CD4-positive, CD25-positive, alpha-beta regulatory T cell (primary cell): Measurements from ENCODE around the gene ZNF618. TPM values are rescaled to one million over a fixed set of nuclear protein-coding genes. Genes with fewer than 3 reads are reported as not detected.

Experiments
- ATAC-seq, 2 donors: fragments of 150-1000 bp; cut with Tn5 transposase; one replicate each; pipeline ENCODE4 v1.10.0; 2021; ENCODE audit warnings: low read depth in 2 of 2, moderate number of reproducible peaks in 2 of 2, moderate library complexity in 1 of 2
- DNase-seq, 3 donors: peaks; one replicate each; pipeline versions ENCODE4 v3.0.0 to v3.0.0-alpha.2; 2012 to 2022; ENCODE audit warnings: mixed read lengths in 1 of 3
- H3K27ac ChIP-seq: one replicate; pipeline ENCODE4 v1.7.0; 2013; ENCODE audit warnings: mild to moderate bottlenecking, low read length; ENCODE audit not compliant: insufficient read depth, poor library complexity, severe bottlenecking
- H3K27me3 ChIP-seq: one replicate; pipeline ENCODE4 v1.7.0; 2013; ENCODE audit warnings: low read length; ENCODE audit not compliant: control insufficient read depth, insufficient read depth
- H3K36me3 ChIP-seq: one replicate; pipeline ENCODE4 v1.7.0; 2013; ENCODE audit warnings: mild to moderate bottlenecking, low read length, moderate library complexity; ENCODE audit not compliant: control insufficient read depth, insufficient read depth
- H3K4me1 ChIP-seq: 2 replicates; pipeline ENCODE4 v1.7.0; 2013; ENCODE audit warnings: mild to moderate bottlenecking, low read length; ENCODE audit not compliant: insufficient read depth, control insufficient read depth, poor library complexity, severe bottlenecking
- H3K4me3 ChIP-seq: one replicate; pipeline ENCODE4 v1.7.0; 2013; ENCODE audit warnings: low read depth, mild to moderate bottlenecking, low read length, moderate library complexity
- H3K9me3 ChIP-seq, 2 experiments: 1 replicate in 1 of 2; 2 replicates in 1 of 2; pipeline ENCODE4 v1.7.0; 2013; ENCODE audit warnings: low read length in 2 of 2, mild to moderate bottlenecking in 1 of 2, moderate library complexity in 1 of 2; ENCODE audit not compliant: control insufficient read depth in 2 of 2
- H3K27ac Mint-ChIP-seq, 3 donors: one replicate each; pipeline ENCODE4 v1.8.0; 2020 to 2022; ENCODE audit warnings: mild to moderate bottlenecking in 3 of 3, mixed read lengths in 3 of 3, moderate library complexity in 2 of 3
- H3K27me3 Mint-ChIP-seq: one replicate; pipeline ENCODE4 v1.8.0; 2022; ENCODE audit warnings: mild to moderate bottlenecking, mixed read lengths
- H3K36me3 Mint-ChIP-seq: one replicate; pipeline ENCODE4 v1.8.0; 2020; ENCODE audit warnings: mixed read lengths
- H3K4me1 Mint-ChIP-seq, 4 donors: one replicate each; pipeline ENCODE4 v1.8.0; 2020 to 2022; ENCODE audit warnings: mixed read lengths in 4 of 4, mild to moderate bottlenecking in 1 of 4
- H3K4me3 Mint-ChIP-seq, 4 donors: one replicate each; pipeline ENCODE4 v1.8.0; 2020 to 2022; ENCODE audit warnings: mild to moderate bottlenecking in 4 of 4, mixed read lengths in 4 of 4, moderate library complexity in 3 of 4
- H3K9me3 Mint-ChIP-seq, 7 donors: one replicate each; pipeline ENCODE4 v1.8.0; 2020 to 2022; ENCODE audit warnings: mixed read lengths in 7 of 7, mild to moderate bottlenecking in 3 of 7, moderate library complexity in 2 of 7
- polyA plus RNA-seq, 4 donors: library from polyadenylated mRNA; unstranded; fragments of 300-500 nt; fragmentation: Illumina TruSeq; gene quantifications; one replicate each; pipeline ENCODE4 v1.2.3, GENCODE V29; 2021
- total RNA-seq: library from RNA; stranded (reverse); gene quantifications from one replicate; pipeline ENCODE4 v1.2.3, GENCODE V29; 2022

Gene ZNF618
- total and polyA plus RNA-seq, 5 donors from 2014 or later: 0.86 TPM; not detected in 4

- ATAC-seq (no peak), DNase-seq (no peak)
- Histone ChIP-seq H3K27me3 (peaks cover 3% of the 10 kb centered on the region), H3K36me3 (no peaks in the 10 kb centered on the region), H3K4me1 (no peaks in the 10 kb centered on the region), H3K9me3 (no peaks in the 10 kb centered on the region), H3K4me3 (no peak overlapping the region), H3K27ac (no peak overlapping the region)
- no peak overlapping the region for H3K4me3 Mint-ChIP-seq
- no peaks in the 10 kb centered on the region for H3K4me1 Mint-ChIP-seq
- H3K9me3 Mint-ChIP-seq: peaks cover 0 to 2% (median 0%) of the 10 kb centered on the region in 7 donors
- H3K27ac Mint-ChIP-seq: no peak overlapping the region
- peaks cover 4% of the 10 kb centered on the region for H3K27me3 Mint-ChIP-seq
- H3K36me3 Mint-ChIP-seq: no peaks in the 10 kb centered on the region
Measured at GRCh38 chr9:114050226-114050568, 174.1 kb downstream of the ZNF618 start.

GRCh38 chr9:114050646-114051045 is 174.5 kb downstream of the ZNF618 start:
- no peaks in the 10 kb centered on the region for H3K36me3 Mint-ChIP-seq
- no peak overlapping the region for H3K27ac Mint-ChIP-seq
- Histone ChIP-seq H3K27me3 (no peaks in the 10 kb centered on the region), H3K27ac (no peak overlapping the region), H3K9me3 (no peaks in the 10 kb centered on the region), H3K4me1 (no peaks in the 10 kb centered on the region), H3K36me3 (no peaks in the 10 kb centered on the region), H3K4me3 (no peak overlapping the region)
- ATAC-seq (no peak), DNase-seq (no peak)
- peaks cover 4% of the 10 kb centered on the region for H3K27me3 Mint-ChIP-seq
- peaks cover 0 to 2% (median 0%) of the 10 kb centered on the region in 7 donors for H3K9me3 Mint-ChIP-seq
- no peak overlapping the region for H3K4me3 Mint-ChIP-seq
- H3K4me1 Mint-ChIP-seq: no peaks in the 10 kb centered on the region

GRCh38 chr9:114051281-114051680 is 175.2 kb downstream of the ZNF618 start:
- no peak for DNase-seq

GRCh38 chr9:114051706-114052105 is 175.6 kb downstream of the ZNF618 start:
- Histone ChIP-seq H3K4me3 (no peak overlapping the region), H3K27me3 (no peaks in the 10 kb centered on the region), H3K27ac (no peak overlapping the region), H3K4me1 (no peaks in the 10 kb centered on the region), H3K9me3 (no peaks in the 10 kb centered on the region), H3K36me3 (no peaks in the 10 kb centered on the region)
- no peak overlapping the region for H3K4me3 Mint-ChIP-seq
- no peaks in the 10 kb centered on the region for H3K9me3 Mint-ChIP-seq
- H3K27me3 Mint-ChIP-seq: peaks cover 4% of the 10 kb centered on the region
- no peaks in the 10 kb centered on the region for H3K36me3 Mint-ChIP-seq
- no peak for ATAC-seq
- H3K4me1 Mint-ChIP-seq: no peaks in the 10 kb centered on the region
- DNase-seq: no peak
- H3K27ac Mint-ChIP-seq: no peak overlapping the region

More at GRCh38 chr9:114051281-114051680, 175.2 kb downstream of the ZNF618 start:
- Mint-ChIP-seq H3K9me3 (peaks cover 0 to 1% (median 0%) of the 10 kb centered on the region in 7 donors), H3K4me1 (no peaks in the 10 kb centered on the region), H3K4me3 (no peak overlapping the region), H3K36me3 (no peaks in the 10 kb centered on the region), H3K27ac (no peak overlapping the region), H3K27me3 (peaks cover 4% of the 10 kb centered on the region)
- Histone ChIP-seq H3K27ac (no peak overlapping the region), H3K36me3 (no peaks in the 10 kb centered on the region), H3K9me3 (no peaks in the 10 kb centered on the region), H3K4me1 (no peaks in the 10 kb centered on the region), H3K27me3 (no peaks in the 10 kb centered on the region), H3K4me3 (no peak overlapping the region)
- no peak for ATAC-seq

GRCh38 chr9:114053246-114054005 is 177.3 kb downstream of the ZNF618 start:
- H3K36me3 Mint-ChIP-seq: no peaks in the 10 kb centered on the region
- H3K27me3 Mint-ChIP-seq: peaks cover 8% of the 10 kb centered on the region
- H3K4me1 Mint-ChIP-seq: no peaks in the 10 kb centered on the region
- ATAC-seq (no peak), DNase-seq (no peak)
- no peaks in the 10 kb centered on the region for H3K36me3 ChIP-seq
- H3K27ac Mint-ChIP-seq: no peak overlapping the region
- no peak overlapping the region for H3K4me3 Mint-ChIP-seq
- no peaks in the 10 kb centered on the region for H3K27me3 ChIP-seq
- no peak overlapping the region for H3K4me3 ChIP-seq
- H3K27ac ChIP-seq: no peak overlapping the region
- H3K9me3 ChIP-seq: no peaks in the 10 kb centered on the region
- no peaks in the 10 kb centered on the region for H3K9me3 Mint-ChIP-seq
- no peaks in the 10 kb centered on the region for H3K4me1 ChIP-seq

- Mint-ChIP-seq H3K27me3 (peaks cover 8% of the 10 kb centered on the region), H3K4me3 (no peak overlapping the region), H3K9me3 (no peaks in the 10 kb centered on the region), H3K4me1 (no peaks in the 10 kb centered on the region), H3K27ac (no peak overlapping the region), H3K36me3 (no peaks in the 10 kb centered on the region)
- Histone ChIP-seq H3K4me1 (no peaks in the 10 kb centered on the region), H3K27ac (no peak overlapping the region), H3K36me3 (no peaks in the 10 kb centered on the region), H3K4me3 (no peak overlapping the region), H3K9me3 (no peaks in the 10 kb centered on the region), H3K27me3 (no peaks in the 10 kb centered on the region)
- DNase-seq (no peak), ATAC-seq (no peak)
Measured at GRCh38 chr9:114054191-114054690, 178.1 kb downstream of the ZNF618 start.

- Mint-ChIP-seq H3K9me3 (no peaks in the 10 kb centered on the region), H3K4me3 (no peak overlapping the region), H3K36me3 (no peaks in the 10 kb centered on the region), H3K27ac (no peak overlapping the region), H3K27me3 (peaks cover 4% of the 10 kb centered on the region), H3K4me1 (no peaks in the 10 kb centered on the region)
- H3K4me3 ChIP-seq: no peak overlapping the region
- H3K4me1 ChIP-seq: no peaks in the 10 kb centered on the region
- ATAC-seq (no peak), DNase-seq (no peak)
- no peaks in the 10 kb centered on the region for H3K36me3 ChIP-seq
- H3K27me3 ChIP-seq: no peaks in the 10 kb centered on the region
- H3K27ac ChIP-seq: no peak overlapping the region
- H3K9me3 ChIP-seq: no peaks in the 10 kb centered on the region
Measured at GRCh38 chr9:114055061-114055460, 179.0 kb downstream of the ZNF618 start.

GRCh38 chr9:114055894-114056293 is 179.8 kb downstream of the ZNF618 start:
- no peak overlapping the region for H3K4me3 Mint-ChIP-seq
- H3K27ac ChIP-seq: no peak overlapping the region
- peaks cover 4% of the 10 kb centered on the region for H3K27me3 Mint-ChIP-seq
- no peak overlapping the region for H3K27ac Mint-ChIP-seq
- H3K4me1 Mint-ChIP-seq: no peaks in the 10 kb centered on the region
- H3K4me3 ChIP-seq: no peak overlapping the region
- no peaks in the 10 kb centered on the region for H3K27me3 ChIP-seq
- H3K9me3 ChIP-seq: no peaks in the 10 kb centered on the region
- no peaks in the 10 kb centered on the region for H3K36me3 ChIP-seq
- no peaks in the 10 kb centered on the region for H3K9me3 Mint-ChIP-seq
- no peaks in the 10 kb centered on the region for H3K4me1 ChIP-seq
- ATAC-seq (no peak), DNase-seq (no peak)
- no peaks in the 10 kb centered on the region for H3K36me3 Mint-ChIP-seq
